GM19035 (cell line): Measurements from ENCODE around the gene GOT2.
"Not testable (repeated sequence)": the region's sequence is repeated elsewhere in the genome, so short reads cannot be mapped to it uniquely, and the experiment has no call there.

Experiments
- ATAC-seq: cut with Tn5 transposase; IDR thresholded peaks from one replicate; pipeline ENCODE4 v1.9.1; 2021; ENCODE audit not compliant: unreplicated experiment

Gene GOT2

GRCh38 chr16:58733671-58734458, at the start of gene GOT2:
Gene GOT2, minus strand, starts transcription at chr16:58734316. Its CDS starts 88 bp downstream, at chr16:58734228.
- ATAC-seq, result peak; percentile 93

GRCh38 chr16:58779291-58779690, 45.2 kb upstream of the GOT2 start:
- ATAC-seq, result not testable (repeated sequence)

GRCh38 chr16:58773870-58774269, 39.8 kb upstream of the GOT2 start:
- no peak for ATAC-seq

- no peak for ATAC-seq
Measured at GRCh38 chr16:58768145-58768544, 34.0 kb upstream of the GOT2 start.

DNA sequence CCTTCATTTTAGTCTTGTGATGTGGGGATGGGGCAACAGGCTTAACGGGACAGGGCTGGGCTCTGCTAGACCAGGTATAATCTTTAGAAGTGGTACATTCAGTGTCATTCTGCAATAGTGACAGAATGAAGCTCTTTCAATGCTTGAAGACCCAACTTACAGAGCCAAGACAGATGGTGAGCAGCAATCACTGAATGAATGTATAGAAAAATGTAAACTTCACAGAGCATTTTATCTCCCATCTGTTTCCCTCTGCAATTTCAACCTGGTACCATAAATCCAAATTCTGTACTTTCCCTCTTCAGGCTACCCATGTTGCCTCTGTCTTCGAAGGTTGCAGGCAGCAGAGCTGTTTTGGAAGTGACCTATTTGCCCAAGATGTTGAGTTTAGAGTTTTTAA, 33.5 kb upstream of the GOT2 start:
- ATAC-seq, result no peak

- no peak for ATAC-seq
Measured at GRCh38 chr16:58756650-58757332, 22.7 kb upstream of the GOT2 start.

DNA sequence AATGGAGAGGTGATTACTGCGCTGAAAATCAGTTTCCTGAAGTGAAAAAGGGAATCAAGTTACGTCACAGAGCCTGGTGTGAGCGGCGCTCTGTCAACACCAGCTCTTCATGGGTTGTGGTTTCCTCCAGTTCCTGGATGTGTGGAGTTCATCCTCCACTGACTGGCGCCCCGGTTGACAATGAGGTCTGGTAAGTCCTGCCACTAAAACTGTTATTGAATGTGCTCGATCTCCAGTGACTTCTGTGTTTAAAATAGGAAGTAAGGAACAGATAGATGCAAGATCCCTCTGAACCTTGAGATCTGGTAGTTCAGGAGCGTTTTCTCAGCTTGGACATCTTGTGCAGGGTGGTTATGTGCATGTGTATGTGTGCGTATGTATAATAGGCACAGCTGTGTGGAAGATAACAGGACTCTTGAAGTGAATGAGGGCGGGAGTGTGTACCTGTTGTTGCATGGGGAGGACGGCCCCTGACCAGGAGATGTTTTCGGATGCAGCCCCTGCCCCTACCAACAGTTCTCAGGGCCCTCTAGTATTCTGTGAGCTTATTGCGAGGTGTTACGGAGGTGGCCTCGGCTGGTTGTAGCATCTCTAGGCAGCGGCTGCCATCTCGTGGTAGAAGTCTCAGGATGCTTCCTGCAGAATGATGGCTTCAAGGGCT, 22.0 kb upstream of the GOT2 start:
- ATAC-seq, result peak; percentile 93

DNA sequence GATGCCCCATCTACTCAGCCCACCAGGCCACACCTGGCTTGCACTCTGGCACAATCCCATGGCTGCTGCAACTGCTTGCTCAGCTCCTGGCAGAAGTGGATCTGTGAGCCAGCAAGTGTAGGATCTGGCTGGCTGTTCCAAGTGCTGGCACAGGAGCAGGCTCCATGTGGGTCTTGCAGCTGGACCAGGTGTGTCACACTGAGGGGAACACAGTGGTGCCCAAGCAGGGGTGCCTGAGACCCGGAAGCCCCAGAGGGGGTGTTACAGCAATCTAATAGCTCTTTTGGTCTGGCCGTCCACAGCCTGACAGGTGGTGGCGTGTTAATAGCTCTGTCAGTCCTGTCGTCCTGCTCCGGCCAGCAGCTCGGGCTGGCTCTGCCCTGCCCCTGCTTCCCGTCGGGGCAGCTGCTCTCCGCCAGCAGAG, 19.6 kb upstream of the GOT2 start:
- ATAC-seq, result no peak

DNA sequence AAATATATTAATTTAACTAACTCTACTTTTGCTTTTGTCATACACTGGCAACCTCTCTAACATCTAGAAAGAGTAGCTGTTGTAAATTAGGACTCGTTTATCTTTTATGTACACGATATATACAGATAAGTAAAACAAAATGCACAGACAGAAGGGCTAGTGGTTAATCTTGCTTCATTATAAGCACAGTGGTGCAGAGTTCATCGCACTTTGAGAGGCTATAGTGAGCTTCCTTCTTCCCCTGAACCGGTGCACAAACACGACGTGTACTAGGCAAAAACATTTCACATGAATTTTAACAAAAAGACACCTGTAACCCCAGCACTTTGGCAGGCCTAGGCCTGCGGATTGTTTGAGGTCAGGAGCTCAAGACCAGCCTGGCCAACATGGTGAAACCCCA, 10.4 kb upstream of the GOT2 start:
- ATAC-seq, result no peak

DNA sequence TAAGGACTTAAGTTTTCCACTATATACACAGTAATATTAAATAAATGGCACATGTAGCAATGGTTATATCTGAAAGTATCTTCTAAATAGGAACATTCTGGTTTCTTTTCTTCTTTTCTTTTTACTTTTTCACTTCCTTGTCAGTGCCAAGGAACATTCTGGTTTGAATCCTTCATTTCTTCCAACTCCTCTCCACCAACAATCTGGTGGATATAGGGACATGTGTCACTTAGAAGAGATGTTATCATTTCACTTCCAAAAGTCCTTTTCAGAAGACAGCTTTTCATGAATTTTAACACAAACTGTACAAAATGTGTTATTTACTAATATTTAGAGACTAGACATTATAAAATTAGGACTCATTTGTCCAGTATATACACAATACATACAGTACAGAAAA, 7.9 kb upstream of the GOT2 start:
- ATAC-seq, result no peak

DNA sequence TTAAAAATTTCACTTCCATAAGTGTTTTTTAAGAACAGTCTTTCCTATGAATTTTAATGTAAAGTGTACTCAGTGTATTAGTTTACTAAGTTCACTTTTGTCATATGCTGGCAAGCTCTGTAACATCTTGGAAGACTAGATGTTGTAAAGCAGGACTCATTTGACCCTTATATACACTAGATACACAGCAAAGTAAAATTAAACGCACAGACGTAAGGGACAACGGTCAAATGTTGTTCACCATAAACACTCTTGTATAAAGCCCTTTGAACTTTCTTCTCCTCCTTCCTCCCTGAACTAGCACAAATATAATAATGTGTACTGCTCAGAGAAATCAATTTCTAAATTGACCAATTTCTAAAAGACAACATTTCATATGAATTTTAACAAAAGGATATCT, 7.0 kb upstream of the GOT2 start:
- no peak for ATAC-seq

GRCh38 chr16:58738672-58739296, 4.7 kb upstream of the GOT2 start:
- ATAC-seq, result no peak

DNA sequence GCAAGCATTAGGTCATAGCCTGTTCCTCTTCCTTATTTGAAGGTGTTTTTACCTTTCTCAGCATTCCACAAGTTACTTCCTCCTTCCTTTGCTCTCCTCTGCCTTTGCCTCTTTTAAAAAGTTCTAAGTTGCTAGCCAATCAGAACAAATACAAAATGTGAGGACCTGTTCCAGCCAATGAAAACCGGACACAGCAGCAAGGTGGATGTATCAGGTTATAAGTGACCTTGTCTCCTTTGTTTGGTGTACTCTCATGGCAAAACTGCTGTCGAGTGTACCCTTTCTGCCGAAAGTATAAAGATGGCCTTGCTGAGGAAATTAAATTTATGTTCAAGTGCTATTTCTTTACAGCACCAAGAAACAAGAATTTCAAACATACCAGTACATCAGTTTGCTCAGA, 2.2 kb upstream of the GOT2 start:
- ATAC-seq, result not testable (repeated sequence)

DNA sequence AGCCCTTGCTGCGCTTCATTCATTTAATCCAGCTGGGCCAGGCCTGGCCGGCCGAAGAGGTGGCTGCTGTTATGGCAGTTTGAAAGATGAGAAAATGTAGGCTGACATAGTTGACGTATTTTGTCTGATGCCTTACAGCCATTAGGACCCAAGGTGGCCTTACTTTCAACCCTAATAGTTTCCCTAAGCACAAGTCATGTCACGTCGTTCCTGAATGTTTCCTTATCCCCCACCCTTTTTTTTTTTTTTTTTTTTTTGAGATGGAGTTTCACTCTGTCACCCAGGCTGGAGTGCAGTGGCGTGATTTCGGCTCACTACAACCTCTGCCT, 307 bp upstream of the GOT2 start:
- no peak for ATAC-seq

- no peak for ATAC-seq
Measured at GRCh38 chr16:58733248-58733670, 857 bp downstream of the GOT2 start.

DNA sequence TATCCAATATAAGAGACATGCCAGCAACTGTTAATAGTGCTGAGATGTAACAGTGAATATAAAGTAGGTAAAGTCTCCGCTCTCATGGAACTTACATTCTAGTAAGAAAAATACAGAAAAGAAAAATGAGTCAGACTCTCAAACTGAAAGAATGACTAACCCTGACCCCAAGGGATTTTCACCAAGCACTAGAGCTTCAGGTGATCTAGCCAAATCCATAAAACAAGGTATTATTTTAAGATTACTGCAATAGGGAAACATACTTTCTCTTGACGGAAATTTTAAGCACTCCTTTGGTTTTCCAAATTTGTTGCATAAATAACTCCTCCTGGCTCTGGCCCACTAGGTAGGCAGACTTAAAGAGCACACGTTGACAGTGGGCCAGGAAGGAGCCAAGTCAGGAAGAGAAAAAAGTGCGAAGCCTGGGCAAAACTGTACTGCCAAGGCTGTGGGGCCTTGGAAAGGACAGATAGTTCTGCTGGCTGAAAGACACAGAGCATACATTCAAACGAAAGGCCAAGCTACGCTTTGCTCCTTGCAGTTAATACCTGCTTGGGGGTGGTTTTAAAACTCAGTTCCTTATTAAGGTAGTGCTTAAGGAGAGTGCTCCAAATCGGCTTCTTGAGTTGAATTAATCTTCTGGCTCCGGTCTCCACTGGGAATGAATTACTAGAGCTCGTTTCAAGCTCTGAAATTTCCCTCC, 1.4 kb downstream of the GOT2 start:
- peak; percentile 36 for ATAC-seq

GRCh38 chr16:58730724-58731370, 3.3 kb downstream of the GOT2 start:
- ATAC-seq, result no peak

DNA sequence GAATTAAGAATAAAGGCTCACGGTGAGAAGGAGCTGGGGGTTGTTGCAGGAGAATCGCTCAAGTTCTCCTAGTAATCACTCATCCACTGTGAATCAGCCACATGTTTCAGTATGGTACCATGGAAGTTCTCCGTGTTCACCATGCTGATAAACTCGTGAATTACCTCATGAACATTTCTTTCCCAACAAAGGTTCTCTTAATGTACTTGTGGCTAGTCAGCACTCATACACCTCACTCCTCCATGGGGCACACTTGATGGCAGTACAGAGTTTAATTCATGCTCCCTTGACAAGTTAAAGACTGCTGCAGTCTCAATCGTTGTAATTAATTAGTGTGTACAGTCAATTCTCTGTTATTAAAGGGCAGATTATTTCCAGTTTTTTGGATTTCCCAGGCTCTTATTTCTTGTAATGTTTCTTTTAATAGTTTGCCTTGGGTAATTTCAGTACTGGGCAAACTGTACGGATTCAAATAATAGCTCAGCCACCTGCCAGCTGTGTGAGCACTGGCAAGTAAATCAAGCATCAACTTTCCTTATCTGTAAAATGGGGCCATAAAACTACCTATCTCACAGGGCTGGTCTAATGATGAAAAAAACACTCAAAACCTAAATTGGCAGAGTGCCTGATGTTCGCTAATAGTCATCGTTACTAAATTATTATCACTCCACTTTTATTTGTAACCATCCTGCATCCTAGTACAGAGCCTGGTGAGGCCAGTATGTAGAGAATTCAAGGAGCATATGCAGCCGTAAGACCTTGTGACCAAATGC, 6.1 kb downstream of the GOT2 start:
- no peak for ATAC-seq

- ATAC-seq, result no peak
Measured at GRCh38 chr16:58727028-58727781, 6.9 kb downstream of the GOT2 start.
